ENCODE results near the gene SCAI. TPM values are rescaled to one million over a fixed set of nuclear protein-coding genes. Genes with fewer than 3 reads are reported as not detected.

SCAI gene
- total RNA-seq, 6 experiments from 2014 or later = 1.8 to 5.5 (median 2.6) TPM

- ATAC-seq (no peak), DNase-seq (no peak)
- H3K9me3 ChIP-seq = no peaks in the 10 kb centered on the region
- H3K4me3 ChIP-seq = no peak overlapping the region
- WGBS (ENCODE audit: insufficient coverage, low coverage, low lambda C conversion rate, missing lambda C conversion rate) = 82% methylated on average over 3 of the region's 7 CpGs
- no peaks in the 10 kb centered on the region for H3K27me3 ChIP-seq
- intact Hi-C loops (cut with DNase I) = no loop called here
- TF ChIP-seq CTCF (IDR thresholded peaks at IDR 0.05) (no peak), POLR2A (IDR thresholded peaks at IDR 0.05) (no peak)
- H3K27ac ChIP-seq = no peak overlapping the region
- no peaks in the 10 kb centered on the region for H3K36me3 ChIP-seq
- no peaks in the 10 kb centered on the region for H3K4me1 ChIP-seq
Measured at GRCh38 chr9:125075997-125076396, 67.3 kb downstream of the SCAI start.

- intact Hi-C loops (cut with DNase I) = no loop called here
- Histone ChIP-seq H3K27me3 (no peaks in the 10 kb centered on the region), H3K4me1 (no peaks in the 10 kb centered on the region), H3K4me3 (no peak overlapping the region), H3K36me3 (no peaks in the 10 kb centered on the region), H3K27ac (no peak overlapping the region), H3K9me3 (no peaks in the 10 kb centered on the region)
- WGBS (ENCODE audit: insufficient coverage, low coverage, low lambda C conversion rate, missing lambda C conversion rate) = 92% methylated on average over 2 of the region's 2 CpGs
- DNase-seq = no peak
- no peak for TF ChIP-seq POLR2A (IDR thresholded peaks at IDR 0.05)
- TF ChIP-seq CTCF (IDR thresholded peaks at IDR 0.05) = no peak
- no peak for ATAC-seq
Measured at GRCh38 chr9:125074976-125075375, 68.4 kb downstream of the SCAI start.

GRCh38 chr9:125066839-125067619 lies 76.3 kb downstream of the SCAI start:
- Histone ChIP-seq H3K4me1 (peaks cover 0 to 4% (median 0%) of the 10 kb centered on the region in 4 donors), H3K9me3 (no peaks in the 10 kb centered on the region), H3K36me3 (no peaks in the 10 kb centered on the region), H3K27me3 (no peaks in the 10 kb centered on the region), H3K27ac (no peak overlapping the region), H3K4me3 (no peak overlapping the region)
- no peak for ATAC-seq
- no peak for DNase-seq
- WGBS (ENCODE audit: insufficient coverage, low coverage, low lambda C conversion rate, missing lambda C conversion rate) = 80% methylated on average over 10 of the region's 10 CpGs
- TF ChIP-seq POLR2A (IDR thresholded peaks at IDR 0.05) (no peak), CTCF (IDR thresholded peaks at IDR 0.05) (no peak)
- intact Hi-C loops (cut with DNase I) = no loop called here

- intact Hi-C loops (cut with DNase I) = no loop called here
- no peak for ATAC-seq
- WGBS (ENCODE audit: insufficient coverage, low coverage, low lambda C conversion rate, missing lambda C conversion rate) = 100% methylated on average over 3 of the region's 3 CpGs
Measured at GRCh38 chr9:125061391-125061790, 81.9 kb downstream of the SCAI start.

More at GRCh38 chr9:125061391-125061790, 81.9 kb downstream of the SCAI start:
- Histone ChIP-seq H3K4me1 (no peaks in the 10 kb centered on the region), H3K4me3 (no peak overlapping the region), H3K27ac (no peak overlapping the region), H3K27me3 (no peaks in the 10 kb centered on the region), H3K9me3 (no peaks in the 10 kb centered on the region), H3K36me3 (no peaks in the 10 kb centered on the region)
- TF ChIP-seq POLR2A (IDR thresholded peaks at IDR 0.05) (no peak), CTCF (IDR thresholded peaks at IDR 0.05) (no peak)
- DNase-seq = no peak

Data from right lobe of liver (tissue), 6 donors.